Stimulated activated CD8-positive, alpha-beta memory T cell treated with anti-CD3 and anti-CD28 coated beads, Interleukin-7, amount 100 ng/mL, for 24 hours (primary cell): ENCODE measurements around the gene CNOT4.
A peak's percentile ranks its signal among the peaks of the same experiment; 100 is the strongest.

Experiments
- DNase-seq: peaks from one replicate; pipeline ENCODE4 v3.0.0-alpha.2; 2020; ENCODE audit warnings: low read depth

CNOT4 gene

GRCh38 chr7:135509839-135510591, at the start of gene CNOT4:
TSS of gene CNOT4 (minus strand) at chr7:135510102. CDS start at chr7:135438331, 71,771 bp downstream.
- DNase-seq: peak; percentile 92

- DNase-seq: no peak
Observed at GRCh38 chr7:135558881-135559280, 49.0 kb upstream of the CNOT4 start.

GRCh38 chr7:135558337-135558767, 48.5 kb upstream of the CNOT4 start:
- DNase-seq: peak; percentile 34

- DNase-seq: peak; percentile 48
Observed at GRCh38 chr7:135557455-135558336, 47.8 kb upstream of the CNOT4 start, which contains the start of gene NUP205. TSS of gene NUP205 (plus strand) at chr7:135557917. CDS start at chr7:135557945, 28 bp downstream.

- no peak for DNase-seq
Observed at GRCh38 chr7:135553346-135553745, 43.4 kb upstream of the CNOT4 start.

- no peak for DNase-seq
Observed at GRCh38 chr7:135552148-135552547, 42.2 kb upstream of the CNOT4 start.

GRCh38 chr7:135550196-135550595, 40.3 kb upstream of the CNOT4 start:
- DNase-seq: no peak

GRCh38 chr7:135541029-135541428, 31.1 kb upstream of the CNOT4 start:
- no peak for DNase-seq

GRCh38 chr7:135539629-135540028, 29.7 kb upstream of the CNOT4 start:
- no peak for DNase-seq

- no peak for DNase-seq
Observed at GRCh38 chr7:135538376-135538775, 28.5 kb upstream of the CNOT4 start.

GRCh38 chr7:135537905-135538304, 28.0 kb upstream of the CNOT4 start:
- no peak for DNase-seq

- DNase-seq: no peak
Observed at GRCh38 chr7:135537453-135537852, 27.6 kb upstream of the CNOT4 start.

- DNase-seq: no peak
Observed at GRCh38 chr7:135536150-135536549, 26.2 kb upstream of the CNOT4 start.

GRCh38 chr7:135527025-135527424, 17.1 kb upstream of the CNOT4 start:
- DNase-seq: no peak

- no peak for DNase-seq
Observed at GRCh38 chr7:135525426-135525825, 15.5 kb upstream of the CNOT4 start.

- DNase-seq: no peak
Observed at GRCh38 chr7:135523146-135523545, 13.2 kb upstream of the CNOT4 start.

- DNase-seq: no peak
Observed at GRCh38 chr7:135522509-135522908, 12.6 kb upstream of the CNOT4 start.

GRCh38 chr7:135519871-135520270, 10.0 kb upstream of the CNOT4 start:
- DNase-seq: no peak

GRCh38 chr7:135519233-135519688, 9.4 kb upstream of the CNOT4 start:
- no peak for DNase-seq

GRCh38 chr7:135518748-135519147, 8.8 kb upstream of the CNOT4 start:
- DNase-seq: no peak

GRCh38 chr7:135517060-135517459, 7.2 kb upstream of the CNOT4 start:
- no peak for DNase-seq

GRCh38 chr7:135514856-135515255, 5.0 kb upstream of the CNOT4 start:
- DNase-seq: no peak
